ENCODE data around the gene FARP1. TPM values are rescaled to one million over a fixed set of nuclear protein-coding genes. Genes with fewer than 3 reads are reported as not detected.

FARP1 gene
- total and polyA plus RNA-seq, 2 of the 8 experiments (the other 6 are each of a cell fraction or from before 2014, with no cell fraction given): 24.7 to 104 TPM

- TF ChIP-seq HDAC2 (IDR thresholded peaks at IDR 0.05; ENCODE audit: borderline replicate concordance in 1 of 2, low read depth in 2 of 2, low read length in 2 of 2) (no peak), RBBP5 (IDR thresholded peaks at IDR 0.05; ENCODE audit: borderline replicate concordance, low read depth, low read length) (no peak), SP4 (IDR thresholded peaks at IDR 0.05; ENCODE audit: low read length) (no peak), BACH1 (IDR thresholded peaks at IDR 0.05; ENCODE audit: low read length) (no peak), NRF1 (IDR thresholded peaks at IDR 0.05; ENCODE audit: low read depth, low read length) (no peak), TAF7 (optimal IDR thresholded peaks at IDR 0.05; ENCODE audit: borderline replicate concordance, low read depth, low read length) (no peak), JUN (IDR thresholded peaks at IDR 0.05; ENCODE audit: low read depth, low read length) (no peak), KDM5A (IDR thresholded peaks at IDR 0.05; ENCODE audit: low read length) (no peak), SIN3A (conservative IDR thresholded peaks at IDR 0.05 in 1 of 2, IDR thresholded peaks at IDR 0.05 in 1 of 2; ENCODE audit: low read depth in 1 of 2, low read length in 2 of 2) (no peak)
Measured at GRCh38 chr13:98225036-98225940, 82.4 kb downstream of the FARP1 start (continued).

Measured in H1 (cell line).